ENCODE results near the gene GJC1.
"Not testable (repeated sequence)": the region's sequence is repeated elsewhere in the genome, so short reads cannot be mapped to it uniquely, and the experiment has no call there.

GJC1 gene

GRCh38 chr17:44842748-44843147 is 12.7 kb upstream of the GJC1 start:
- no peak for DNase-seq

GRCh38 chr17:44840936-44841335 is 10.8 kb upstream of the GJC1 start:
- no peak for DNase-seq

GRCh38 chr17:44840274-44840673 is 10.2 kb upstream of the GJC1 start:
- DNase-seq: no peak

- no peak for DNase-seq
Observed at GRCh38 chr17:44837196-44837595, 7.1 kb upstream of the GJC1 start.

- DNase-seq: no peak
Observed at GRCh38 chr17:44832805-44833204, 2.7 kb upstream of the GJC1 start.

- DNase-seq: no peak
Observed at GRCh38 chr17:44831371-44831770, 1.3 kb upstream of the GJC1 start.

GRCh38 chr17:44830359-44831288 is 537 bp upstream of the GJC1 start:
- DNase-seq: no peak

GRCh38 chr17:44828919-44829522 is 1.1 kb downstream of the GJC1 start:
- no peak for DNase-seq

- no peak for DNase-seq
Observed at GRCh38 chr17:44827863-44828262, 2.2 kb downstream of the GJC1 start.

- DNase-seq: no peak
Observed at GRCh38 chr17:44826123-44826790, 3.8 kb downstream of the GJC1 start.

- DNase-seq: not testable (repeated sequence)
Observed at GRCh38 chr17:44825236-44825635, 4.9 kb downstream of the GJC1 start.

GRCh38 chr17:44820631-44821212 is 9.4 kb downstream of the GJC1 start:
- no peak for DNase-seq

- not testable (repeated sequence) for DNase-seq
Observed at GRCh38 chr17:44818508-44818907, 11.6 kb downstream of the GJC1 start.

- DNase-seq: no peak
Observed at GRCh38 chr17:44812263-44812662, 17.8 kb downstream of the GJC1 start.

- DNase-seq: not testable (repeated sequence)
Observed at GRCh38 chr17:44808656-44809388, 21.3 kb downstream of the GJC1 start.

GRCh38 chr17:44808156-44808555 is 21.9 kb downstream of the GJC1 start:
- DNase-seq: no peak

GRCh38 chr17:44807817-44808155 is 22.3 kb downstream of the GJC1 start:
- DNase-seq: no peak

- no peak for DNase-seq
Observed at GRCh38 chr17:44807093-44807816, 22.8 kb downstream of the GJC1 start.

GRCh38 chr17:44804302-44805089 is 25.6 kb downstream of the GJC1 start:
- no peak for DNase-seq

- no peak for DNase-seq
Observed at GRCh38 chr17:44801880-44802279, 28.2 kb downstream of the GJC1 start.

GRCh38 chr17:44798356-44798755 is 31.7 kb downstream of the GJC1 start:
- DNase-seq: no peak

All from Kasumi-1 (cell line).